ENCODE results near the gene PDGFA. TPM values are rescaled to one million over a fixed set of nuclear protein-coding genes. Genes with fewer than 3 reads are reported as not detected.
A peak's percentile ranks its signal among the peaks of the same experiment; 100 is the strongest.

Gene PDGFA
- total RNA-seq, 1 donor from 2014 or later, result 100 TPM

DNA sequence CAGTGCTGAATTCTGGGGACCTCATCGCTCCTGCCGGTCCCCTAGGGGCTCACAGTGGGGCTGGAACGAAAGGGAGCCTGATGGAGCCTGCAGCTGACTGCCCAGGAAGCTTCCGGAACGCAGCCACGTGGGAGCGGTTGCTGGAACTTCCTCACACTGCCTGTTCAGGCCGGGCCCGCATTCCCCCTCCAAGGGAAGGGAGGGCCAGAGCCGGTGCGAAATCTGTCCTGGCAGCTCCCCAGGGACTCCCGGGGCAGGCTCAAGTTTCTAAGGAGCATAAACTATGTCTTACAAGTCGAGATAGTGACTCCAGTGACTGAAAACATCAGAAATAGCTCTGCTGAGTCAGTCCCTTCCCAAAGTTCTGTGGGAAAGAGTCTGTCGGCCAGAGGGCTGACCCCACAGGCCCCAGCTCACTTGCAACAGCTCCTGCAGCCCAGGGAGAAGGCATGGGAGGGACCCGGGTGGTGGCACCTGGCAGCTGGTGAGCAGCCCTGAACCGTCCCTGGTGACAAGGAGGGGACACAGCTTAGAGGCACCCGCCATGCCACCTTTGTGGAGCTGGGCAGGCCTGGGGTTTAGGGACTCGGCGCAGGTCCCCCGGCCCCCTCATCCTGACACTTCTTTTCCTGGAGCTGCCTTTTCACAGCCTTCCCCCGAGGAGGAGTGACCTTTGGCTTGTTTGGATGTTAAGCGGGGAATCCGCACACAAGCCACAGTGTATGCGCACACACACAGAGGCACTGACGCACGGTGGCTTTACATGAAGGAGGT is 47.6 kb downstream of the PDGFA start:
- peak; percentile 71 for DNase-seq

DNA sequence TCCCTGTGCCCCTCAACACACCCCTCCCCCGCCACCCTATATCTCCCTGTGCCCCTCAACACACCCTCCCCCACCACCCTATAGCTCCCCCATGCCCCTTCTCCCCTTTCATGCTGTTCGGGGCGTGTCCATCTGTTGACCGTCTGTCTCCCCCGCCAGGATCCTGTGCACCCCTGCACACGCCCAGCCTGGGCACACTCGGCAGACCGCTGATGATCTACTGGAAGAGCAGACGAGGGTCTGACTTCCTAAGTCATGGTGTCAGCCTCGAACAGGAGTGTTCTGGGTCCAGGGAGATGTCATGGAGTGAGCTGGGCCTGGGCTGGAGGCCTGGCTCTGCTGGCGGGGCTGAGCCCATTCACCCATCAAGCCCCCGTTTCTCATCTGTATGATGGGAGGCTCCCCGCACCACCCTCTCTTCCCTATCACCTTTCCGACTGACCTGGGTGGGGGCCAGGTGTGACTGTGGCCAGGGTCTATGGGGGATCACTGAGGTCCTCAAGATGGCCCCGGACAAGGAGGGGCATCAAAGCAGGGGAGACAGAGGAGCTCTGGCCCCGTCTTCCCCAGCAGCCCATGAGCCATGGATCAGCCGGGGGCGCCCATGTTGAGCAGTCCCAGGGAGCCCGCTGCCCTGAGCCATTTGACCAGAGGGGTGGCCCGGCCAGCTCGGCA is 48.3 kb downstream of the PDGFA start:
- DNase-seq, result no peak

GRCh38 chr7:469563-469961 is 50.1 kb downstream of the PDGFA start:
- DNase-seq, result no peak

- peak; percentile 76 for DNase-seq
Measured at GRCh38 chr7:468681-469562, 50.7 kb downstream of the PDGFA start.

DNA sequence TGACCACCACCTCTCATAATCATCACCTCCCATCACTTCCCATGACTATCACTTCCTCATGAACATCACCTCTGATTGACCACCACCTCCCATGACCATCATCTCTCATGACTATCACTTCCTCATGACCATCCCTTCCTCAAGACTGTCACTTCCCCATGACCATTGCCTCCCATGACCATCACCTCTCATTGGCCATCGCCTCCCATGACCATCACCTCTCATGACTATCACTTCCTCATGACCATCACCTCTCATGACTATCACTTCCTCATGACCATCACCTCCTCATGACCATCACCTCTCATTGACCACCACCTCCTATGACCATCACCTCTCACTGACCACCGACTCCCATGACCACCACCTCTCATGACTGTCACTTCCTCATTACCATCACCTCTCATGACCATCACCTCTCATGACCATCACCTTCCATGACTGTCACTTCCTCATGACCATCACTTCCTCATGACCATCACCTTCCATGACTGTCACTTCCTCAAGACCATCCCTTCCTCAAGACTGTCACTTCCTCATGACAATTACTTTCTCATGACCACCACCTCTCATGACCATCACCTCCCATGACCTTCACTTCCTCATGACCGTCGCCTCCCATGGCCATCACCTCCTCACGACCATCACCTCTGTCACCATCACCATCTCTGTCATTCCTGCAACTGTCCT is 51.6 kb downstream of the PDGFA start:
- DNase-seq, result no peak

- no peak for DNase-seq
Measured at GRCh38 chr7:467393-467828, 52.2 kb downstream of the PDGFA start.

- no peak for DNase-seq
Measured at GRCh38 chr7:466465-467191, 53.0 kb downstream of the PDGFA start.

DNA sequence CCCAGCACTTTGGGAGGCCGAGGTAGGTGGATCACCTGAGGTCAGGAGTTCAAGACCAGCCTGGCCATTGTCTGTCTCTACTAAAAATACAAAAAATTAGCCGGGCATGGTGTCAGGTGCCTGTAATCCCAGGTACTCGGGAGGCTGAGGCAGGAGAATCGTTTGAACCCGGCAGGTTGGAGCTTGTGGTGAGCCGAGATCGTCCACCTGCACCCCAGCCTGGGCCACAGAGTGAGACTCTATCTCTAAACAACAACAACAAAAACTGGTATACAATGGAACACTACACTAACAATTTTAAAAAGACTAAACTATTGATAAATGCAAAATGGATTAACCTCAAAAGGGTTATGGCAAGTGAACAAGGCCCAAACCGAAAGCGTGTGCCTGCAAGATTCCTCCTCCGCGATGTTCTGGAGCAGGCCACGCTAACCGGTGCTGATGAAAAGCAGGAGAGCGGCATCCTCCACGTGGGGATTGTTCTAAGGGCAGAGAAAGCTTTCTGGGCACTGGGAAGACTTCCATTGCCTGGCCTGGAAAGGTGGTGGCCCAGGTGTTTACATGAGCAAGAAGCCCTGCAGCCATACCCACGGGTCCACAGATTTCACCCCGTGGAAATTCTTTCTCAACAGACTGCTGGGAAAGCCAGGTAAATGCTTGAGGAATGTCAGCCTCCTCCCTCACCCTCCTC is 53.8 kb downstream of the PDGFA start:
- no peak for DNase-seq

- peak; percentile 85 for DNase-seq
Measured at GRCh38 chr7:464454-465401, 54.9 kb downstream of the PDGFA start.

GRCh38 chr7:463817-464453 is 55.7 kb downstream of the PDGFA start:
- no peak for DNase-seq

- DNase-seq, result no peak
Measured at GRCh38 chr7:463362-463781, 56.3 kb downstream of the PDGFA start.

- DNase-seq, result no peak
Measured at GRCh38 chr7:462173-463103, 57.2 kb downstream of the PDGFA start.

DNA sequence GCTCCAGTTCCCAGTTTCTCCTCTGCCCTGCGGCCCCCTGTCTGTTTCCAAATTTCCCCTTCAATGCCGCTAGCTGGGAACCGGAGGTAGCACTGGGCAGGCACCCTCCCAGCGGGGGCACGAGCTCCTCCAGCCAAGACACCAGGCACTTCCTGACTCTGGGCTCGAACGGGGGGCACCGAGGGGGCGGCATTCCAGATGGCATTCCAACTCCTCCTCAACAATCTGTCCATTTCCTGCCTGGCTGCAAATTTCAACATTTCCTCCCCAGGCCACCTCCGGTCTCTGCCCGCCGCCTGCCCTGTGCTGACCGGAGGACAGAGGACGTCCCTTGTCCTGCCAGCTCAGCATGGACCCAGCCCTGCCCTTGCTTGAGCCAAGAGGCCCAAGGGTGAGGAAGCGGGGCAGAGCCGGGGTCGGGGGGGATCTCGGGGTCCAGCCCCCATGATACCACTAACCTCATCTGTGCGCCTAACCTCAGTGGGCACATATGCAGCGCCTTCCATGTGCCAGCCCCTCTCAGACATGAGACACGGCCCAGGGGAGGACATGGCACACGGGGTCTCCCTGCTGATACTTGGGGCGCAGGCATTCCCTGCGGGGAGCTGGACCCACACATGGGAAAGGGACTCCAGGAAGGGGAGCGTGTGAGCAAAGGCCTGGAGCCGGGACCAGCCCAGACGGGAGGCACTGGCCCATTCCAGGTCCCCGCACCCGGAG is 58.0 kb downstream of the PDGFA start:
- DNase-seq, result peak; percentile 42

GRCh38 chr7:461117-461452 is 58.6 kb downstream of the PDGFA start:
- DNase-seq, result no peak

DNA sequence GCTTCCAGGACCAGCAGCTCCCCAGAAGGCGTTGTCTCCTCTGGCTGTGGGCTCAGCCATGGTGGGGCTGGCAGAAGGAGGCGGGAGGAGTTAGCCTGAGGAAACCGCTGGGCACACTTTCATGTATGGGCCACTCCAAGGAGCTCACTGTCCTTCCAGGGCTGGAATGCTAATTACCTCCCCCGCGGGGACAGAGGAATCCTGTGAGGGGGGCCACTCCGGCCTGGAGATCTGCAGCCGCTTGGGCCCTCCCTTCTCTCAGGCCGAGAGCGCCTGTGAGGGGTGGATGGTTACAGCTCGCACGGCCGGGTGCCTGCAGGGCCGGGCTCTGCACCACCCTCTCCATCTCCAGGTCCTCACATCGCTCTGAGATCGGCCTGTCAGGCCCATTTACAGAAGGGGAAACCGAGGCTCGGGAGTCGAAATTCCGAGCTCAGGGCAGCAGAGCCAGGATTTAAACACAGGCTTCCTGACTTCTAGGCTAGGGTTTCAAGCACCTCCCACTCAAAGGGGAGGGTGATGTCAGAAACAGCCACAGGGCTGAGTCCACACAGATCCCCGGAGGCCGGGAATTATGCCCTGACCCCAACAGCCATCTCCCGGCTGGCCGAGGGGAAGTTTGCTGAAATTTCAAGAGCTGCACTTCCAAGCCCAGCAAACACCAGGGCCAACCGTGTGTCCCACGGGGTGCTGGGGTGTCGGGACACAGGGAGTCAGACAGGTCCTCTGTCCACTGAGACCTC is 59.1 kb downstream of the PDGFA start:
- peak; percentile 49 for DNase-seq

GRCh38 chr7:459584-460373 is 59.9 kb downstream of the PDGFA start:
- DNase-seq, result no peak

Data from dermis blood vessel endothelial cell (primary cell).